Measurements from ENCODE around the gene TMC8.
"Not testable (repeated sequence)": the region's sequence is repeated elsewhere in the genome, so short reads cannot be mapped to it uniquely, and the experiment has no call there.

Gene TMC8

DNA sequence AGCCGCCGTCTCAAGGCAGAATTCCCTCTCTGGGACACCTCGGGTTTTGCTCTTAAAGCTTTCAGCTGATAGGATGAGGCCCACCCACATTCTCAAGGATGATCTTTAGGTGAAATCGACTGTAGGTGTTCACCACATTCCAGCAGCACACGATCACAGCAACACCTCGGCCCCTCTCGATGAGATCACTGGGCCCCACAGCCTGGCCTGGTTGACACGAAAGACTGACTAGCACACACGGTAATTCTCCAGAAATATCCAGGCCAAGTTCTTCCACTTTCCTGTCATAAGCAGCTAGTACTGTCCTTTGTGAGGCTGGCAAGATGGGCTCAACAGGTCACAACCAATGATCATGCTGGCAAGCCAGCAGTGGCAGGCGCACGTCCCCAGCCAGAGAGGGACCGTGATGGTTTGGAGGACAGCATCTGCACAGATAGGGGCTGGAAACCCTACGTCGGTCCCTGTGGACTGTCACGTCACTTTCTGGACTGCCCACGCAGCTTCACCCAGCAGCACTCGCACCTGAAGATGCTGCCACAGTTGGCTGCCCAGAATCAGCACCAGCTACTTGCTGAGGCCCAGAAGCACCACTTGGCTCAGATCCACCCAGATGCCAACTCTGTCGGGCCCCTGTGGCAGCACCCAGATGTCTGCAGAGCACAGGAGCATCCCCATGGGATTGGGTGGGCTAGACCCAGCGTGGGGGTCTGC lies 19.4 kb upstream of the TMC8 start:
- Histone ChIP-seq H3K27ac (ENCODE audit: low read depth, low read length) (no peak overlapping the region), H3K4me3 (ENCODE audit: low read depth in 1 of 2, low read length in 2 of 2) (no peak overlapping the region)

DNA sequence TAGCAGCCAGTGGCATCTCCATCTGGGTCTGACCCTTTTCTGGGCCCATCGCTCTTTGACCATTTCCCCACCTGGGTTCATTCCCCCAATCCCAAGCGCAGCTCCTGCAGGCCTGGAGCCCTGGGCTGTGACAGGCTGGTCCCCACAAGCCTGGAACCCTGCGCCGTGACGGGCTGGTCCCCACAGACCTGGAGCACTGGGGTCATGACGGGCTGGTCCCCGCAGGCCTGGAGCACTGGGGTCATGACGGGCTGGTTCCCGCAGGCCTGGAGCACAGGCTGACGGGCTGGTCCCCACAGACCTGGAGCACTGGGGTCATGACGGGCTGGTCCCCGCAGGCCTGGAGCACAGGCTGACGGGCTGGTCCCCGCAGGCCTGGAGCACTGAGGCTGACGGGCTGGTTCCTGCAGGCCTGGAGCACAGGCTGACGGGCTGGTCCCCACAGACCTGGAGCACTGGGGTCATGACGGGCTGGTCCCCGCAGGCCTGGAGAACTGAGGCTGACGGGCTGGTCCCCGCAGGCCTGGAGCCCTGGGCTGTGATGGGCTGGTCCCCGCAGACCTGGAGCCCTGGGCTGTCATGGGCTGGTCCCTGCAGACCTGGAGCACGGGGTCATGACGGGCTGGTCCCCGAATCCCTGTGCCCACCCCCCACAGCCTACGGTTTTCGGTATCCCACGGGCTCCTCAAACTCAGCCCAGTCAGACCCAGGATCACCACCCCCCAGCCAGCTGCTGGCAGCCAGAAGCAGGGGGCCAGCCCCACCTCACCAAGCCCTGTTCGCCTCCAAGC lies 18.6 kb upstream of the TMC8 start:
- Histone ChIP-seq H3K4me1 (ENCODE audit: insufficient read depth, low read length) (peaks cover 4% of the 10 kb centered on the region), H3K4me3 (ENCODE audit: low read depth in 1 of 2, low read length in 2 of 2) (no peak overlapping the region), H3K27ac (ENCODE audit: low read depth, low read length) (no peak overlapping the region), H3K27me3 (ENCODE audit: control insufficient read depth in 1 of 2, insufficient read depth in 2 of 2, low read length in 2 of 2) (no peaks in the 10 kb centered on the region), H3K9ac (ENCODE audit: low read length) (no peak overlapping the region), H3K36me3 (ENCODE audit: insufficient read depth, low read length) (no peaks in the 10 kb centered on the region), H3K9me3 (ENCODE audit: low read length) (no peaks in the 10 kb centered on the region)

More for the DNA sequence above, 19.4 kb upstream of the TMC8 start:
- Histone ChIP-seq H3K9ac (ENCODE audit: low read length) (no peak overlapping the region), H3K27me3 (ENCODE audit: control insufficient read depth in 1 of 2, insufficient read depth in 2 of 2, low read length in 2 of 2) (no peaks in the 10 kb centered on the region), H3K36me3 (ENCODE audit: insufficient read depth, low read length) (no peaks in the 10 kb centered on the region), H3K4me1 (ENCODE audit: insufficient read depth, low read length) (peaks cover 4% of the 10 kb centered on the region), H3K9me3 (ENCODE audit: low read length) (no peaks in the 10 kb centered on the region)

- Histone ChIP-seq H3K4me1 (ENCODE audit: insufficient read depth, low read length) (peaks cover 4% of the 10 kb centered on the region), H3K27ac (ENCODE audit: low read depth, low read length) (no peak overlapping the region), H3K9ac (ENCODE audit: low read length) (no peak overlapping the region), H3K27me3 (ENCODE audit: control insufficient read depth in 1 of 2, insufficient read depth in 2 of 2, low read length in 2 of 2) (peaks cover 0 to 6% of the 10 kb centered on the region in 2 donors), H3K9me3 (ENCODE audit: low read length) (no peaks in the 10 kb centered on the region), H3K4me3 (ENCODE audit: low read depth in 1 of 2, low read length in 2 of 2) (no peak overlapping the region), H3K36me3 (ENCODE audit: insufficient read depth, low read length) (no peaks in the 10 kb centered on the region)
Observed at GRCh38 chr17:78112518-78113471, 17.8 kb upstream of the TMC8 start.

DNA sequence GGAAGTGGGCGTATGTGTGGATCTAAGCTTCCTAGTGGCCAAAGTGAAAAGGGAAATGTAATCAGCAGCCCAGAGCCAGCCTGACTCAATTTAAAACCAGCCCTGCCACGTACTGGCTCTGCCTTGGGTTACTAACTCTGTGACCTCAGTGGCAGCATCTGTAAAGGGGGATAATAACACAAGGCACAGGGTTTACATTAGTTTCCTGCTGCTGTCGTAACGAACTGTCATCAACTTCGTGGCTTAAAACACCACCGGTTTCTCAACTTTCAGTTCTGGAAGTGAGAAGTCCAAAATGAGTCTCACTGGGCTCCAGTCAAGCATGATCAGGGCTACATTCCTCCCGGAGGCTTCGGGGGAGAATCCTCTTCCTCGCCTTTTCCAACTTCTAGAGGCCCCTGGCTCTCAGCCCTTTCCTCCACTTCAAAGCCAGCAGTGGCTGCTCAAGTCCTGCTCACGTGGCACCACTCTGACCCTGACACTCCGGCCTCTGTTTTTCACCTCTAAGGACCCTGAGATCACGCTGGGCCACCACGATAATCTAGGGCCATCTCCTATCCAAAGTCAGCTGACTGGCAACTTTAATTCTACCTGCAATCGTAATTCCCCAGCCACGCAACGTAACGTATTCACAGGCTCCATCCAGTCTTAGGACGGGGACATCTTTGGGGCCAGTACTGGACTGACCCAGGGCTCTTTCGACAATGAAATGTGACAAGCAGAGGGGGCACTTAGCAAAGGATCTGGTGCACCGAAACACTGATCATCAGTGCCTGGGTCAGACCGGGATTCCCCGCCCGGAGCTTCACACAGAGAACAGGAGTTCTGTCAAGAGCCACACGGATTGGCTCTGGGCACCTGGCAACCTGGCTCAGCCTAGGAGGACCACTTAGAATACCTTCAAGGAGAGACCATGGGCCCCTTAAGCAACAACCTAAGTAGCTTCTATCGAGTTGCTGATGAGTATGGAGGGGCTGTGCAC lies 16.5 kb upstream of the TMC8 start:
- H3K36me3 ChIP-seq (ENCODE audit: insufficient read depth, low read length): no peaks in the 10 kb centered on the region
- peaks cover 4% of the 10 kb centered on the region for H3K4me1 ChIP-seq (ENCODE audit: insufficient read depth, low read length)
- H3K27ac ChIP-seq (ENCODE audit: low read depth, low read length): no peak overlapping the region
- H3K27me3 ChIP-seq (ENCODE audit: control insufficient read depth in 1 of 2, insufficient read depth in 2 of 2, low read length in 2 of 2): peaks cover 0 to 6% of the 10 kb centered on the region in 2 donors
- H3K9me3 ChIP-seq (ENCODE audit: low read length): no peaks in the 10 kb centered on the region
- no peak overlapping the region for H3K9ac ChIP-seq (ENCODE audit: low read length)
- H3K4me3 ChIP-seq (ENCODE audit: low read depth in 1 of 2, low read length in 2 of 2): no peak overlapping the region

DNA sequence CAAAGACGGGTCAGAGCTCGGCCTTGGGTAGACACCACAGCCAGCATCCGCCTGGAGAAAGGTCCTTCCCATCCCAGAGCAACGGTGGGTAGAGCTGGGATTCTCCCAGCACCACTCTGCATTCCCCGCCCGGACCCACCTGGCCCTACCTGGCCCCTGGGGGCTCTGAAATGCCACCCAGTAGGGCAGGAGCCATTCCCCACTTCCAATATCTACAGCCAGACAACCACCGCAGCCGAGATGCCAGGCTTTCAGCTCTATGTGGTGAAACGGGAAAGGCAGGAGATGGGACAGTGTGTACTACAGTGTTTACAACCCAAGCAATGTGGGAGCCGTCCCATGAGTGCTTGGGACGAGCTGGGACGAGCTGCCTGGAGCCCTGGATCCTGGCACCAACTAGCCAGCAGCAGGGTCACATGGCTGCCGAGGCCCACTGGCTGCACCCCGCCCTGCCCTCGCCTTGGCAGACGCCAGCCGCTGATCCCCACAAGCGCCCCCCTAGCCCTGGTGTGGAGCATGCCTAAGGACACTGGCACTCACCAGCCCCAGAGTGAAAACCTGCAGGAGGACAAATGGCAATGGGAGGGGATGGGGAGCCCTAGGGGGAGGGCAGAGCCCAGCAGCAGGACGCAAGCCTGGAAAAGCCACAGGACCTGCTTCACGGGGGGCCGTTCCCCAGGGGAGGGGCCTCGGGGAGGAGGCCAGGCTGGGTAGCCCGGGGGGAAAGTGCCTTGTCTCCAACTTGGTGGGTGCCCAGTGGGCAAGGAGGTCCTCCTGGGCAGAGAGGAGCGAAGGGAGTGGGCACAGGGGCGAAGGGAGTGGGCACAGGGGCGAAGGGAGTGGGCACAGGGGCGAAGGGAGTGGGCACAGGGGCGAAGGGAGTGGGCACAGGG lies 15.5 kb upstream of the TMC8 start:
- Histone ChIP-seq H3K27me3 (ENCODE audit: control insufficient read depth in 1 of 2, insufficient read depth in 2 of 2, low read length in 2 of 2) (peaks cover 0 to 6% of the 10 kb centered on the region in 2 donors), H3K27ac (ENCODE audit: low read depth, low read length) (no peak overlapping the region), H3K9me3 (ENCODE audit: low read length) (no peaks in the 10 kb centered on the region), H3K36me3 (ENCODE audit: insufficient read depth, low read length) (no peaks in the 10 kb centered on the region), H3K9ac (ENCODE audit: low read length) (no peak overlapping the region), H3K4me1 (ENCODE audit: insufficient read depth, low read length) (peaks cover 4% of the 10 kb centered on the region), H3K4me3 (ENCODE audit: low read depth in 1 of 2, low read length in 2 of 2) (no peak overlapping the region)

DNA sequence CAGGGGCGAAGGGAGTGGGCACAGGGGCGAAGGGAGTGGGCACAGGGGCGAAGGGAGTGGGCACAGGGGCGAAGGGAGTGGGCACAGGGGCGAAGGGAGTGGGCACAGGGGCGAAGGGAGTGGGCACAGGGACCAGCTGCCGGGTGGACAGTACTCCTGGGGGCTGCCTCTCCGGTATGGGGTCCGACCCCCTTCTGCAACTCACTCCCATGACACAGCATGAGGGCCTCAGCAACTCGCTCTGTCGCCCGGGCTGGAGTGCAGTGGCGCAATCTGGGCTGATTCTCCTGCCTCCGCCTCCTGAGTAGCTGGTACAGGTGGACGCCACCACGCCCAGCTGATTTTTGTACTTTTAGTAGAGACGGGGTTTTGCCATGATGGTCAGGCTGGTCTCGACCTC lies 14.8 kb upstream of the TMC8 start:
- not testable (repeated sequence) for H3K9ac ChIP-seq (ENCODE audit: low read length); H3K27me3 ChIP-seq (ENCODE audit: control insufficient read depth in 1 of 2, insufficient read depth in 2 of 2, low read length in 2 of 2); H3K36me3 ChIP-seq (ENCODE audit: insufficient read depth, low read length); H3K27ac ChIP-seq (ENCODE audit: low read depth, low read length); H3K4me3 ChIP-seq (ENCODE audit: low read depth in 1 of 2, low read length in 2 of 2); H3K4me1 ChIP-seq (ENCODE audit: insufficient read depth, low read length); H3K9me3 ChIP-seq (ENCODE audit: low read length)

DNA sequence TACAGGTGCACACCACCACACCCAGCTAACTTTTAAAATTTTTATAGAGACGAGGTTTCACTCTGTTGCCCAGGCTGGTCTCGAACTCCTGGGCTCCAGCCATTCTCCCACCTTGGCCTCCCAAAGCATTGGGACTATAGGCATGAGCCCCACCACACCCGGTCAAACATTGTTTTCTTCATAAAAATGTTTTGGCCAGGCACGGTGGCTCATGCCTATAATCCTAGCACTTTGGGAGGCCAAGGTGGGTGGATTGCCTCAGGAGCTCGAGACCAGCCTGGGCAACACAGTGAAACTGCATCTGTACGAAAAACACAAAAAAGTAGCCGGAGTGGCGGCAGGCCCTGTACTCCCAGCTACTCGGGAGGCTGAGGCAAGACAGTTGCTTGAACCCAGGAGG lies 14.2 kb upstream of the TMC8 start:
- Histone ChIP-seq H3K4me1 (ENCODE audit: insufficient read depth, low read length) (peaks cover 4% of the 10 kb centered on the region), H3K36me3 (ENCODE audit: insufficient read depth, low read length) (no peaks in the 10 kb centered on the region), H3K9ac (ENCODE audit: low read length) (no peak overlapping the region), H3K27me3 (ENCODE audit: control insufficient read depth in 1 of 2, insufficient read depth in 2 of 2, low read length in 2 of 2) (peaks cover 0 to 6% of the 10 kb centered on the region in 2 donors), H3K4me3 (ENCODE audit: low read depth in 1 of 2, low read length in 2 of 2) (no peak overlapping the region), H3K9me3 (ENCODE audit: low read length) (no peaks in the 10 kb centered on the region), H3K27ac (ENCODE audit: low read depth, low read length) (no peak overlapping the region)

DNA sequence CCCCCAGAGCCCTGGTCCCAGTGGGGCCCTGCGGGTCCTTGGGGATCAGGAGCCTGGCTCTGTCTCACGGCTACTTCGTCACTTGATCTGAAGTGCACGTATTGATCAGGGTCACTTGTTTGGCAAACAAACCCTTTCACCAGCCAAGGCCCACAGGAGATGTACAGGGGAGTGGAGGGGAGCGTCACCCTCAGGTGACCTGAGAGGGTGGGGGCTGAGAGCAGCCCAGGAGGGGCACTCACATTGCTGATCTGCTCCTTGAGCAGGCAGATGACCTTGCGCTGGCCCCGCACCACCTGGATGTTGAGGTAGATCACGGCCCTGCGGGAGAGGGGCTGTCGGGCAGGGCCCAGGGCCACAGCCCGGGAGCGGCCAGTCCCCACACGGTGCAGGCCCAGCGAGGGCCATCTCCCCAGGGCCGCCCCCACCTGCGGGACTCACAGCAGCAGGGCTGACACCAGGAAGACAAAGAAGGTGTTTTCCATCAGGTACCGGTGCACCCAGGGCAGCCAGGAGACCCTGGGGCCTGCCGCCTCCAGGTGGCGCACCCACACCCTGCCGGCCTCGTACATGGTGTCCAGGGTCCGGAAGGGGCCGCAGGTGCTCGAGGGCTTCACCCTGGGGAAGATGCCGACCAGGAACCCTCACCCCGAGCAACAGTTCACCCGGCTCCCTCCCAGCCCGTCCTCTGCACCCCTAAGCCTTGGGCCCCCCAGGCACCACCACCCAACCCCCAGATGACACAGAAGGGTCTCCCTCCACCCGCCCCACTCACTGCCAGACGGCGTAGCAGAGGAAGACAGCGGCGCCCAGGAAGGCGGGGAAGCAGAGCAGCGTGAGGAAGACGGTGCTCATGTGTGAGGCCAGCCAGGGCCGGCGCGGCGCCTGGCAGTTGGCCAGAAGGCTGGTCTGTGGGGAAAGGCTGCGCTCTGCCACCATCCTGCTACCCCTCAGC lies 13.3 kb upstream of the TMC8 start:
- Histone ChIP-seq H3K4me1 (ENCODE audit: insufficient read depth, low read length) (peaks cover 4% of the 10 kb centered on the region), H3K36me3 (ENCODE audit: insufficient read depth, low read length) (no peaks in the 10 kb centered on the region), H3K27me3 (ENCODE audit: control insufficient read depth in 1 of 2, insufficient read depth in 2 of 2, low read length in 2 of 2) (peaks cover 0 to 6% of the 10 kb centered on the region in 2 donors), H3K4me3 (ENCODE audit: low read depth in 1 of 2, low read length in 2 of 2) (no peak overlapping the region), H3K27ac (ENCODE audit: low read depth, low read length) (no peak overlapping the region), H3K9me3 (ENCODE audit: low read length) (no peaks in the 10 kb centered on the region), H3K9ac (ENCODE audit: low read length) (no peak overlapping the region)

GRCh38 chr17:78118801-78119241 lies 11.8 kb upstream of the TMC8 start:
- Histone ChIP-seq H3K4me3 (ENCODE audit: low read depth in 1 of 2, low read length in 2 of 2) (no peak overlapping the region), H3K9me3 (ENCODE audit: low read length) (no peaks in the 10 kb centered on the region), H3K27me3 (ENCODE audit: control insufficient read depth in 1 of 2, insufficient read depth in 2 of 2, low read length in 2 of 2) (peaks cover 0 to 6% of the 10 kb centered on the region in 2 donors), H3K4me1 (ENCODE audit: insufficient read depth, low read length) (no peaks in the 10 kb centered on the region), H3K9ac (ENCODE audit: low read length) (no peak overlapping the region), H3K36me3 (ENCODE audit: insufficient read depth, low read length) (no peaks in the 10 kb centered on the region), H3K27ac (ENCODE audit: low read depth, low read length) (no peak overlapping the region)
